HG03139 (cell line): Measurements from ENCODE around the gene MGMT.

Source experiments
- ATAC-seq: cut with Tn5 transposase; IDR thresholded peaks from one replicate; pipeline ENCODE4 v1.9.1; 2021; ENCODE audit not compliant: unreplicated experiment

Gene MGMT

GRCh38 chr10:129450391-129450790 is 16.6 kb upstream of the MGMT start:
- ATAC-seq = no peak

GRCh38 chr10:129455625-129456024 is 11.4 kb upstream of the MGMT start:
- ATAC-seq = no peak

- ATAC-seq = no peak
These were observed 7.1 kb upstream of the MGMT start for GRCh38 chr10:129459762-129460539.

GRCh38 chr10:129462257-129462795 is 4.7 kb upstream of the MGMT start:
- no peak for ATAC-seq

- no peak for ATAC-seq
These were observed 2.8 kb upstream of the MGMT start for GRCh38 chr10:129464251-129464650.

GRCh38 chr10:129465796-129466702 is 992 bp upstream of the MGMT start:
- ATAC-seq = peak; percentile 1

GRCh38 chr10:129467359-129468064 is 471 bp downstream of the MGMT start:
- ATAC-seq = peak; percentile 22

GRCh38 chr10:129468187-129468586 is 1.1 kb downstream of the MGMT start:
- no peak for ATAC-seq

- ATAC-seq = no peak
These were observed 3.2 kb downstream of the MGMT start for GRCh38 chr10:129470103-129470851.

- ATAC-seq = no peak
These were observed 4.6 kb downstream of the MGMT start for GRCh38 chr10:129471447-129472175.

GRCh38 chr10:129472696-129473555 is 5.9 kb downstream of the MGMT start:
- no peak for ATAC-seq

GRCh38 chr10:129474642-129475041 is 7.6 kb downstream of the MGMT start:
- no peak for ATAC-seq

GRCh38 chr10:129476431-129476830 is 9.4 kb downstream of the MGMT start:
- no peak for ATAC-seq

GRCh38 chr10:129477051-129477450 is 10.0 kb downstream of the MGMT start:
- ATAC-seq = no peak

- ATAC-seq = no peak
These were observed 14.6 kb downstream of the MGMT start for GRCh38 chr10:129481641-129482040.

- no peak for ATAC-seq
These were observed 16.5 kb downstream of the MGMT start for GRCh38 chr10:129483430-129484010.

- no peak for ATAC-seq
These were observed 19.8 kb downstream of the MGMT start for GRCh38 chr10:129486805-129487204.

- ATAC-seq = no peak
These were observed 24.2 kb downstream of the MGMT start for GRCh38 chr10:129491123-129491734.
